ENCODE measurements around the gene STUB1.
A peak's percentile ranks its signal among the peaks of the same experiment; 100 is the strongest.

Gene STUB1

GRCh38 chr16:708019-708418 is 27.8 kb downstream of the STUB1 start:
- TF ChIP-seq CTCF (conservative IDR thresholded peaks at IDR 0.05; ENCODE audit: low read length): no peak
- H3K4me3 ChIP-seq (ENCODE audit: low read length): no peak overlapping the region
- DNase-seq (ENCODE audit: low read depth): no peak

GRCh38 chr16:708959-709358 is 28.7 kb downstream of the STUB1 start:
- no peak for TF ChIP-seq CTCF (conservative IDR thresholded peaks at IDR 0.05; ENCODE audit: low read length)
- no peak overlapping the region for H3K4me3 ChIP-seq (ENCODE audit: low read length)
- no peak for DNase-seq (ENCODE audit: low read depth)

GRCh38 chr16:709566-710499 is 29.6 kb downstream of the STUB1 start:
- DNase-seq (ENCODE audit: low read depth): peak; percentile 62
- no peak overlapping the region for H3K4me3 ChIP-seq (ENCODE audit: low read length)
- TF ChIP-seq CTCF (conservative IDR thresholded peaks at IDR 0.05; ENCODE audit: low read length): no peak

GRCh38 chr16:710500-711075 is 30.4 kb downstream of the STUB1 start:
- no peak overlapping the region for H3K4me3 ChIP-seq (ENCODE audit: low read length)
- TF ChIP-seq CTCF (conservative IDR thresholded peaks at IDR 0.05; ENCODE audit: low read length): no peak
- DNase-seq (ENCODE audit: low read depth): no peak

GRCh38 chr16:711084-711483 is 30.9 kb downstream of the STUB1 start:
- no peak overlapping the region for H3K4me3 ChIP-seq (ENCODE audit: low read length)
- TF ChIP-seq CTCF (conservative IDR thresholded peaks at IDR 0.05; ENCODE audit: low read length): no peak
- DNase-seq (ENCODE audit: low read depth): no peak

GRCh38 chr16:711548-712320 is 31.5 kb downstream of the STUB1 start:
- peak; percentile 52 for DNase-seq (ENCODE audit: low read depth)
- peak; percentile 71 for TF ChIP-seq CTCF (conservative IDR thresholded peaks at IDR 0.05; ENCODE audit: low read length)
- H3K4me3 ChIP-seq (ENCODE audit: low read length): no peak overlapping the region

Measured in AG10803 (cell line).